CD14-positive monocyte (primary cell): ENCODE measurements around the gene SLC37A3. TPM values are rescaled to one million over a fixed set of nuclear protein-coding genes. Genes with fewer than 3 reads are reported as not detected.

Source experiments
- DNase-seq, 3 donors: peaks; one replicate each; pipeline ENCODE4 v3.0.0-alpha.2; 2011 to 2022
- H2AFZ ChIP-seq: 2 replicates; pipeline ENCODE4 v1.6.0; 2012; ENCODE audit warnings: mild to moderate bottlenecking, low read depth, low read length, inconsistent platforms; ENCODE audit not compliant: insufficient read depth, poor library complexity, severe bottlenecking
- H3K27ac ChIP-seq, 2 donors: 1 replicate in 1 of 2; 2 replicates in 1 of 2; pipeline ENCODE4 v1.5.1; 2012 to 2013; ENCODE audit warnings: low read length in 2 of 2, control low read depth in 1 of 2, inconsistent platforms in 1 of 2, low read depth in 1 of 2, mild to moderate bottlenecking in 1 of 2
- H3K27me3 ChIP-seq, 2 donors: one replicate each; pipeline versions ENCODE4 v1.6.0 to v1.6.1; 2011 to 2013; ENCODE audit warnings: low read length in 2 of 2; ENCODE audit not compliant: control insufficient read depth in 2 of 2, insufficient read depth in 2 of 2
- H3K36me3 ChIP-seq, 2 donors: replicated peaks in 1 of 2; 1 replicate in 1 of 2; 2 replicates in 1 of 2; pipeline versions ENCODE4 v1.5.1 to v1.6.1; 2012 to 2013; ENCODE audit warnings: low read length in 2 of 2, control low read depth in 1 of 2, inconsistent platforms in 1 of 2, mild to moderate bottlenecking in 1 of 2; ENCODE audit not compliant: insufficient read depth in 2 of 2, control insufficient read depth in 1 of 2
- H3K4me1 ChIP-seq, 2 donors: 1 replicate in 1 of 2; 2 replicates in 1 of 2; pipeline versions ENCODE4 v1.5.1 to v1.6.1; 2012 to 2013; ENCODE audit warnings: low read length in 2 of 2, control low read depth in 1 of 2, inconsistent platforms in 1 of 2, mild to moderate bottlenecking in 1 of 2, moderate library complexity in 1 of 2; ENCODE audit not compliant: insufficient read depth in 2 of 2, control insufficient read depth in 1 of 2
- H3K4me2 ChIP-seq: replicated peaks from 2 replicates; pipeline ENCODE3; 2012; ENCODE audit warnings: low read length, moderate library complexity, mild to moderate bottlenecking; ENCODE audit not compliant: poor library complexity, severe bottlenecking; ENCODE audit errors: extremely low read depth
- H3K4me3 ChIP-seq, 3 experiments: fragments of 200-600 bp in 1 of 3; sonication (generic) in 1 of 3; replicated peaks in 1 of 3; 1 replicate in 2 of 3; 2 replicates in 1 of 3; pipeline ENCODE4 v1.5.1; 2011 to 2013; ENCODE audit warnings: low read length in 3 of 3, mild to moderate bottlenecking in 3 of 3, control low read depth in 2 of 3, low read depth in 2 of 3, inconsistent platforms in 1 of 3, moderate library complexity in 1 of 3
- H3K79me2 ChIP-seq: 2 replicates; pipeline ENCODE4 v1.6.0; 2012; ENCODE audit warnings: mild to moderate bottlenecking, control low read depth, inconsistent platforms, low read length, moderate library complexity; ENCODE audit not compliant: insufficient read depth
- H3K9ac ChIP-seq: 2 replicates; pipeline ENCODE4 v1.6.0; 2017; ENCODE audit warnings: low read length, mild to moderate bottlenecking; ENCODE audit not compliant: insufficient read depth, poor library complexity, severe bottlenecking
- H3K9me3 ChIP-seq, 2 donors: replicated peaks in 1 of 2; 1 replicate in 1 of 2; 2 replicates in 1 of 2; pipeline versions ENCODE4 v1.5.1 to v1.6.1; 2012 to 2013; ENCODE audit warnings: low read length in 2 of 2, control low read depth in 1 of 2; ENCODE audit not compliant: control insufficient read depth in 1 of 2, insufficient read depth in 1 of 2
- H4K20me1 ChIP-seq: 2 replicates; pipeline ENCODE4 v1.6.0; 2012; ENCODE audit warnings: mild to moderate bottlenecking, low read length, control low read depth, moderate library complexity; ENCODE audit not compliant: insufficient read depth
- H3K27ac Mint-ChIP-seq, 7 donors: one replicate each; pipeline ENCODE4 v1.8.0; 2020; ENCODE audit warnings: mild to moderate bottlenecking in 7 of 7, mixed read lengths in 7 of 7, moderate library complexity in 6 of 7, inconsistent platforms in 2 of 7
- H3K27me3 Mint-ChIP-seq, 3 donors: one replicate each; pipeline ENCODE4 v1.8.0; 2021 to 2022; ENCODE audit warnings: low read depth in 3 of 3, mild to moderate bottlenecking in 3 of 3, mixed read lengths in 3 of 3, moderate library complexity in 3 of 3, inconsistent platforms in 1 of 3
- H3K36me3 Mint-ChIP-seq, 2 donors: one replicate each; pipeline ENCODE4 v1.8.0; 2020; ENCODE audit warnings: mixed read lengths in 2 of 2, inconsistent platforms in 1 of 2, mild to moderate bottlenecking in 1 of 2
- H3K4me1 Mint-ChIP-seq: one replicate; pipeline ENCODE4 v1.8.0; 2020; ENCODE audit warnings: mild to moderate bottlenecking, mixed read lengths
- H3K4me3 Mint-ChIP-seq, 2 donors: one replicate each; pipeline ENCODE4 v1.8.0; 2020; ENCODE audit warnings: mild to moderate bottlenecking in 2 of 2, mixed read lengths in 2 of 2, moderate library complexity in 1 of 2
- H3K9me3 Mint-ChIP-seq, 7 donors: one replicate each; pipeline ENCODE4 v1.8.0; 2020 to 2022; ENCODE audit warnings: mixed read lengths in 7 of 7, mild to moderate bottlenecking in 6 of 7, moderate library complexity in 6 of 7, inconsistent platforms in 2 of 7
- WGBS: methylation state at CpG from one replicate; pipeline ENCODE4 v1.1.5; 2013; ENCODE audit warnings: missing lambda C conversion rate; ENCODE audit not compliant: insufficient coverage; 5-methylcytosine and 5-hydroxymethylcytosine counted together
- intact Hi-C, 2 donors: fragments of 100-400 bp; cut with micrococcal nuclease; formaldehyde crosslinking; loops; one replicate each; pipeline versions ENCODE4 v1.15.0 to v1.15.1; 2023
- polyA plus RNA-seq, 3 donors: library from polyadenylated mRNA; depleted of rRNA in 1 of 3; unstranded in 2 of 3; stranded (reverse) in 1 of 3; fragments of 300-500 nt in 2 of 3; fragments of >200 nt in 1 of 3; fragmentation: Illumina TruSeq in 2 of 3; gene quantifications; 1 replicate in 2 of 3; 2 replicates in 1 of 3; pipeline ENCODE4 v1.2.3, GENCODE V29; 2012 to 2021
- TF ChIP-seq, protein P1 (sequence below): fragments of 200-600 bp; IDR thresholded peaks from one replicate; pipeline ENCODE4 v1.8.0; 2022; ENCODE audit warnings: antibody characterized with exemption, mild to moderate bottlenecking

The SLC37A3 gene
- polyA plus RNA-seq, 3 donors, result 3.1 to 26.1 (median 5.2) TPM

- peaks cover 3 to 4% of the 10 kb centered on the region in 2 donors for H3K36me3 Mint-ChIP-seq
- intact Hi-C loops, result no loop called here
- no peak overlapping the region for H3K27ac ChIP-seq
Measured at GRCh38 chr7:140308060-140308459, 90.3 kb downstream of the SLC37A3 start.

DNA sequence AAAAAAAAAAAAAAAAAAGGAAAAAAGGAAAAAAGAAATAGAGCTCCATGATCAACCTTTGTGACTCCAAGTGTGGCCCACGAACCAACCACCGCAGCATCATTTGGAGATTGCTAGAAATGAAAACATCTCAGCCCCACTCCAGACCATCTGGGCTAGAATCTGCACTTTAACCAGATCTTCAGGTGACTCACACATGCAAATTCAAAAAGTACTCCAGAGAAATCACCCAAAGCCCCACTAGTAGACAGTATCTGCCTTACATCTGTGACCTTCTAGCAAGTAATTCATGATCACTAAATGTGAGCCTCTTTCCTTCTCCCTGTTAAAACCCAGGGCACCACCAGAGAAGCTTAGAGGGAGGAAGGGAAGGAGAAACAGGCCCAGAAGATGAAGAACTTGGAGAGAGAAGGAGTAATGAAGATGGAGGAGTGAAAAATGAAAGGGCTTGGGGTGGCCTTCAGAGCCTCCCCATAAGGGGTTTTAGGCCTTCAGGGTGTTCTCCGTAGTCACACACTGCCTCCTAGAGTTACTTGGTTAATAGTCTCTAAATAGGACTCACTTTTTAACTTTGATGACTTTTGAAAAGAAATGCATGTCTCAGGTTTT lies 94.0 kb downstream of the SLC37A3 start:
- Histone ChIP-seq H3K36me3 (no peaks in the 10 kb centered on the region), H2AFZ (peak overlapping the region; percentile 46), H4K20me1 (no peaks in the 10 kb centered on the region), H3K9me3 (no peaks in the 10 kb centered on the region), H3K4me1 (peaks cover 49 to 63% of the 10 kb centered on the region in 2 donors), H3K27ac (peak overlapping the region; percentile 51 to 84), H3K9ac (peak overlapping the region; percentile 32), H3K4me2 (peak overlapping the region; percentile 35), H3K79me2 (no peaks in the 10 kb centered on the region), H3K27me3 (no peaks in the 10 kb centered on the region), H3K4me3 (peak overlapping the region in 1 of 3 experiments; percentile 10)
- Mint-ChIP-seq H3K27ac (peak overlapping the region; percentile 82 to 97 (median 93)), H3K4me3 (no peak overlapping the region), H3K9me3 (no peaks in the 10 kb centered on the region), H3K4me1 (peaks cover 73% of the 10 kb centered on the region), H3K27me3 (peaks cover 0 to 3% (median 1%) of the 10 kb centered on the region in 3 donors), H3K36me3 (peaks cover 4 to 9% of the 10 kb centered on the region in 2 donors)
- TF ChIP-seq, protein P1, sequence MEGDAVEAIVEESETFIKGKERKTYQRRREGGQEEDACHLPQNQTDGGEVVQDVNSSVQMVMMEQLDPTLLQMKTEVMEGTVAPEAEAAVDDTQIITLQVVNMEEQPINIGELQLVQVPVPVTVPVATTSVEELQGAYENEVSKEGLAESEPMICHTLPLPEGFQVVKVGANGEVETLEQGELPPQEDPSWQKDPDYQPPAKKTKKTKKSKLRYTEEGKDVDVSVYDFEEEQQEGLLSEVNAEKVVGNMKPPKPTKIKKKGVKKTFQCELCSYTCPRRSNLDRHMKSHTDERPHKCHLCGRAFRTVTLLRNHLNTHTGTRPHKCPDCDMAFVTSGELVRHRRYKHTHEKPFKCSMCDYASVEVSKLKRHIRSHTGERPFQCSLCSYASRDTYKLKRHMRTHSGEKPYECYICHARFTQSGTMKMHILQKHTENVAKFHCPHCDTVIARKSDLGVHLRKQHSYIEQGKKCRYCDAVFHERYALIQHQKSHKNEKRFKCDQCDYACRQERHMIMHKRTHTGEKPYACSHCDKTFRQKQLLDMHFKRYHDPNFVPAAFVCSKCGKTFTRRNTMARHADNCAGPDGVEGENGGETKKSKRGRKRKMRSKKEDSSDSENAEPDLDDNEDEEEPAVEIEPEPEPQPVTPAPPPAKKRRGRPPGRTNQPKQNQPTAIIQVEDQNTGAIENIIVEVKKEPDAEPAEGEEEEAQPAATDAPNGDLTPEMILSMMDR, result no peak
- WGBS, result 100% methylated on average over 2 of the region's 3 CpGs
- peak in 2 of 3 donors; percentile 45 to 67 for DNase-seq
- intact Hi-C loops, result loop anchor here in 1 of 2 donors (5.0 kb wide), 1 partner anchor 52 kb away; no protein-coding TSS in a partner anchor

More at GRCh38 chr7:140308060-140308459, 90.3 kb downstream of the SLC37A3 start:
- Histone ChIP-seq H3K4me3 (no peak overlapping the region), H4K20me1 (no peaks in the 10 kb centered on the region), H3K79me2 (no peaks in the 10 kb centered on the region), H3K4me1 (peaks cover 68 to 78% of the 10 kb centered on the region in 2 donors), H3K36me3 (no peaks in the 10 kb centered on the region), H3K9ac (no peak overlapping the region), H2AFZ (no peak overlapping the region), H3K9me3 (no peaks in the 10 kb centered on the region), H3K4me2 (no peak overlapping the region), H3K27me3 (no peaks in the 10 kb centered on the region)
- Mint-ChIP-seq H3K4me3 (no peak overlapping the region), H3K9me3 (peaks cover 0 to 6% (median 5%) of the 10 kb centered on the region in 7 donors), H3K27ac (no peak overlapping the region), H3K27me3 (peaks cover 0 to 5% (median 1%) of the 10 kb centered on the region in 3 donors), H3K4me1 (peaks cover 85% of the 10 kb centered on the region)
- WGBS, result no CpG with 5 or more reads among the region's 3 CpGs
- TF ChIP-seq, protein P1, result no peak
- DNase-seq, result no peak
